HUES6 (cell line): ENCODE results near the gene CLEC5A.

Experiments used
- H3K27ac ChIP-seq: 2 replicates; pipeline ENCODE4 v1.7.0; 2013; ENCODE audit warnings: low read depth, mild to moderate bottlenecking, low read length, inconsistent platforms
- H3K27me3 ChIP-seq: 2 replicates; pipeline ENCODE4 v1.6.1; 2013; ENCODE audit warnings: low read length; ENCODE audit not compliant: control insufficient read depth, insufficient read depth
- H3K36me3 ChIP-seq: 2 replicates; pipeline ENCODE4 v1.6.1; 2013; ENCODE audit warnings: low read length; ENCODE audit not compliant: control insufficient read depth, insufficient read depth
- H3K4me1 ChIP-seq: 2 replicates; pipeline ENCODE4 v1.6.1; 2013; ENCODE audit warnings: low read length; ENCODE audit not compliant: control insufficient read depth, insufficient read depth
- H3K4me3 ChIP-seq: 2 replicates; pipeline ENCODE4 v1.5.1; 2013; ENCODE audit warnings: low read depth, low read length
- H3K9ac ChIP-seq: one replicate; pipeline ENCODE4 v1.6.1; 2013; ENCODE audit warnings: mild to moderate bottlenecking, low read length
- H3K9me3 ChIP-seq: 2 replicates; pipeline ENCODE4 v1.6.1; 2013; ENCODE audit warnings: low read depth, low read length; ENCODE audit not compliant: control insufficient read depth, insufficient read depth

Gene CLEC5A

DNA sequence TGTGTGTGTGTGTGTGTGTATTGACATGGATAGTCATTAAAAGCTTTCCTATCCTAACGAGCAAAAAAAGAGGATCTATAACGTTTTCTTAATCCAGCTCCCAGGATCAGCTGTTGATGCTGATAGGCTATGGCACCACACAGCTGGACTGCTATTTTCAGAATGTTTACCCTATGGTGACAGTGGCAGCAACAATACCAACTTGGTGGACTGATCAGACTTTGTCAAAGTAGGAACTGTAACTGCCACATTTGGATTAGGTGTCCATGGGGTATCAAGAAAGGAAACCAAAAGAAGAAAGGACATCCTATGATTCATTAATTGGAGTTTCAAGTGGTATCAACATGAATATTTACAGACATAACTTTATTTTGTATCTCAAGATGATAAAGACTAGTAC, 2.7 kb upstream of the CLEC5A start:
- H3K27ac ChIP-seq = no peak overlapping the region
- no peaks in the 10 kb centered on the region for H3K36me3 ChIP-seq
- H3K9ac ChIP-seq = no peak overlapping the region
- H3K27me3 ChIP-seq = no peaks in the 10 kb centered on the region
- H3K4me1 ChIP-seq = 0 out of 2 replicates have a peak, but pooled peaks cover 3% of the 10 kb centered on the region
- H3K4me3 ChIP-seq = no peak overlapping the region
- H3K9me3 ChIP-seq = no peaks in the 10 kb centered on the region

- Histone ChIP-seq H3K36me3 (no peaks in the 10 kb centered on the region), H3K9me3 (no peaks in the 10 kb centered on the region), H3K27ac (no peak overlapping the region), H3K4me1 (0 out of 2 replicates have a peak, but pooled peaks cover under 1% of the 10 kb centered on the region), H3K9ac (no peak overlapping the region), H3K4me3 (no peak overlapping the region), H3K27me3 (no peaks in the 10 kb centered on the region)
Measured at GRCh38 chr7:141949021-141949420, 2.2 kb upstream of the CLEC5A start.

GRCh38 chr7:141945356-141945755, 1.4 kb downstream of the CLEC5A start:
- Histone ChIP-seq H3K9me3 (peaks cover 11% of the 10 kb centered on the region), H3K4me3 (no peak overlapping the region), H3K27me3 (no peaks in the 10 kb centered on the region), H3K9ac (no peak overlapping the region), H3K36me3 (no peaks in the 10 kb centered on the region), H3K4me1 (no peaks in the 10 kb centered on the region), H3K27ac (no peak overlapping the region)

- Histone ChIP-seq H3K27ac (no peak overlapping the region), H3K4me1 (no peaks in the 10 kb centered on the region), H3K27me3 (no peaks in the 10 kb centered on the region), H3K9ac (no peak overlapping the region), H3K9me3 (peaks cover 11% of the 10 kb centered on the region), H3K4me3 (no peak overlapping the region), H3K36me3 (no peaks in the 10 kb centered on the region)
Measured at GRCh38 chr7:141944811-141945210, 2.0 kb downstream of the CLEC5A start.

DNA sequence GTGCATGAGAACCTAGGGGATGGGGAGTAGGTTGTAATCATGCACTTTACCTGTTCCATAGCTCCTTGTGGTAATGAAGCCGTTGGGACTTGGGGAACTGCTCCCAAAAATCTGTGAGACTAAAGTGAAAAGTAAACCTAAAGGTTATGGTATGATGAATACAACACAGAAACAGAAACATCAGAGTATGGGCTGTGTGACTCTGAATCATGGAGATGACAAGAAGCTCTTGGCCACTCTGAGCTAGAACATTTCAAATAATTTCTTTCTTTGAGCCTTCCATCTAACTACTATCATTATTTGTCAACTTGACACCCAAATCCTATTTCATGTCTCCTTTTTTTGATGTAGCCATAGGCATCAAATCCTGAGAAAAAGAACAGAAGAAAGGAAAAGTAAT, 2.9 kb downstream of the CLEC5A start:
- no peak overlapping the region for H3K27ac ChIP-seq

DNA sequence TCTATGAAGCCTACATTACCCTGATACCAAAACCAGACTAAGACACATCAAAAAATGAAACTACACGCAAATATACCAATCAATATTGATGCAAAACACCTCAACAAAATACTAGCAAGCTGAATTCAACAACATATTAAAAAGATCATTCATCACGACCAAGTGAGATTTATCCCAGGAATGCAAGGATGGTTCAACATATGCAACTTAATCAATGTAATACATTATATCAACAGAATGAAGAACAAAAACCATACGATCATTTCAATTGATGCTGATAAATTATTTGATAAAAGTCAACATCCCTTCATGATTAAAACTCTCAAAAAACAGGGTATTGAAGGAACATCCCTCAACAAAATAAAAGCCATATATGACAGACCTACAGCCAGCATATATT, 5.7 kb downstream of the CLEC5A start:
- H3K27me3 ChIP-seq = no peaks in the 10 kb centered on the region
- H3K9ac ChIP-seq = no peak overlapping the region
- H3K4me3 ChIP-seq = no peak overlapping the region
- H3K36me3 ChIP-seq = no peaks in the 10 kb centered on the region
- no peak overlapping the region for H3K27ac ChIP-seq
- H3K9me3 ChIP-seq = peaks cover 11% of the 10 kb centered on the region
- H3K4me1 ChIP-seq = no peaks in the 10 kb centered on the region

More for the DNA sequence above, 2.9 kb downstream of the CLEC5A start:
- Histone ChIP-seq H3K9ac (no peak overlapping the region), H3K36me3 (no peaks in the 10 kb centered on the region), H3K27me3 (no peaks in the 10 kb centered on the region), H3K9me3 (peaks cover 11% of the 10 kb centered on the region), H3K4me1 (no peaks in the 10 kb centered on the region), H3K4me3 (no peak overlapping the region)

GRCh38 chr7:141930211-141930610, 16.6 kb downstream of the CLEC5A start:
- Histone ChIP-seq H3K4me1 (peaks cover 12% of the 10 kb centered on the region), H3K27me3 (no peaks in the 10 kb centered on the region), H3K27ac (peak overlapping the region; percentile 13; the same call in 1 of the 2 replicates), H3K9ac (no peak overlapping the region), H3K36me3 (no peaks in the 10 kb centered on the region), H3K9me3 (no peaks in the 10 kb centered on the region), H3K4me3 (no peak overlapping the region)

DNA sequence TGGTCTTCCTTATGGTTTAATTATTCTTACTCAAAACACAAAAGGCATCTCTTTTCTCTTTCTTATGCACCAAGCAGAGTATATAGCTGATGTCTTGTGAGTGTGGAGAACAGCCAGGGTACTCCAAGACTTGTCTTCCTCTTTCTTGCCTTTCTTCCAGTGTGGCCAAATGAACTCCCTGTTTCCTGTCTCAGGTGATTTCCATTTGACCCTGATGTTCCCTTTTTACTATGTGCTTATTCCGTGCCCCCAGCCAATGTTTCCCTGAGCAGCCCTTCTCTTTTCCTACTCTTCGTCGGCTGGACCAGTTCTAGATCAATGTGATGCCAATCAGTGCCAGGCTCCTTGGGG, 18.0 kb downstream of the CLEC5A start:
- no peaks in the 10 kb centered on the region for H3K36me3 ChIP-seq

GRCh38 chr7:141928146-141928844, 18.5 kb downstream of the CLEC5A start:
- Histone ChIP-seq H3K4me1 (peaks cover 12% of the 10 kb centered on the region), H3K27me3 (no peaks in the 10 kb centered on the region), H3K27ac (no peak overlapping the region), H3K4me3 (no peak overlapping the region), H3K9me3 (no peaks in the 10 kb centered on the region), H3K9ac (no peak overlapping the region), H3K36me3 (no peaks in the 10 kb centered on the region)

More for the DNA sequence above, 18.0 kb downstream of the CLEC5A start:
- Histone ChIP-seq H3K4me3 (no peak overlapping the region), H3K27me3 (no peaks in the 10 kb centered on the region), H3K4me1 (peaks cover 12% of the 10 kb centered on the region), H3K9ac (no peak overlapping the region), H3K9me3 (no peaks in the 10 kb centered on the region), H3K27ac (no peak overlapping the region)

DNA sequence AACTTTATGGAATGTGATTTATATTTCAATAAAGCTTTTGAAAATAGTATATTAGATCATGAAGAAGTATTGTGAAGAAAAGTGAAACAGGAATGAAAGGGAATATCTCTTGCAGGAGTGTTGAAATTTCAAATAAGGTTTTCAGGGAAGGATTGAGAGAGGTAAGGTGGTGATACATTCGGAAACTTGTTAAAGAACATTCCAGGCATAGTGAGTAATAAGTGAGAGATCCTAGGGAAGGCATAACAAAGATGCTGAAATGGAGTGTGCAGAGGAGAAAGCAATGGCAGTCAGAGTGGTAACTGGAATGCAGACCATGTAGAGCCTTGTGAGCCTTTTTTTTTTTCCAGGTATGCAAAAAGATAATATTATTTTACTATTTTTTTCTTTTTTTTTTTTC, 26.5 kb downstream of the CLEC5A start:
- H3K27ac ChIP-seq = no peak overlapping the region
- no peak overlapping the region for H3K9ac ChIP-seq
- no peaks in the 10 kb centered on the region for H3K4me1 ChIP-seq
- H3K27me3 ChIP-seq = no peaks in the 10 kb centered on the region
- H3K4me3 ChIP-seq = no peak overlapping the region
- peaks cover 2% of the 10 kb centered on the region; the same call in 1 of the 2 replicates for H3K9me3 ChIP-seq
- H3K36me3 ChIP-seq = no peaks in the 10 kb centered on the region

- Histone ChIP-seq H3K9me3 (peaks cover 2% of the 10 kb centered on the region; the same call in 1 of the 2 replicates), H3K27me3 (no peaks in the 10 kb centered on the region), H3K36me3 (no peaks in the 10 kb centered on the region), H3K4me1 (no peaks in the 10 kb centered on the region), H3K27ac (no peak within 1 kb of the TSS), H3K4me3 (no peak within 1 kb of the TSS), H3K9ac (no peak within 1 kb of the TSS)
Measured at GRCh38 chr7:141916099-141916498, 30.7 kb downstream of the CLEC5A start, which contains the start of gene OR9A4. Gene OR9A4 (plus strand): TSS chr7:141916399. CDS start chr7:141918876, 2,477 bp downstream.
